ENCODE measurements around the gene FLNA. TPM values are rescaled to one million over a fixed set of nuclear protein-coding genes. Genes with fewer than 3 reads are reported as not detected.

The FLNA gene
- total and polyA plus RNA-seq, 10 of the 15 experiments (the other 5 are each of a cell fraction or from before 2014, with no cell fraction given) = 5.1 to 643 (median 171) TPM

DNA sequence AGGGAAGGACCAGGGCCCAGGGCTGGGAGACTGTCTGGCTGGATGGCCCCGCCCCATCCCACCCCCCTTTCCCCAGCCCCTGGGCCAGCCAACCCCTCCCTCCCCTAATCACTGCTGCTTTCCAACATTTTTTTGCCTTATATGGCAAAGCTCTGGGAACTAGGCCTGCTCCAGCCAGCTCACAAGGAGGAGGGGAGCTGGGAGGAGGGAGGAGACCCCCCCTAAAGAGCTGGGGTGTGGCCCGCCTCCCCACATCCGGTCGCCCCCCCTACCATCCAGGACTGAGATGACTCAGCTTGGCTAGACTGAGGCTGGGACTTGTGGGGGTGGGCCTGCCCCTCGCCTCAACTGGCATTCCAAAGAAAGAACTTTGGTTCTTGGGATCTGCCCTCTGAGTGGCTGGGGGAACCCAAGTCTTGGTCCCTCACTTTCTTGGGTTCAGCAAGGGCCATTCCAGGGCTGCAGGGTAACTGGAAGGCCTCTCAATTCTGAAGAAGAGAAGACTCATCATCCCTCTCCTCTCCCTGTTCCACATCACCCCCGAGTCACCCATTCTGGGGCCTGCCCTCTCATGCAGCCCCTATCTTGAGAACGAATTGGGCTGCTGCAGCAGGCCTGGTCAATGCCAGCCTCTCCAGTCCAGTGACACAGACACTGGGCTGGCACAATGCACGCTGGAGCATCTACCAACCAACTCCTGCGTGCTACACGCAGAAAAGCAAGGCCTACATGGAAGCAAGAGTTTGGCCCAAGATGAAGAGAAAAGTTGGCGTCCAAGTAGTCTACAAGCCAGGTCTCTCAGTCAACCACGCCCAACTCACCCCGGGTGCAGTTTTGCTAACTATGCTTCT lies 4.8 kb downstream of the FLNA start:
- BruUV-seq (replicated peaks) = TSS peak; percentile 58
- DNase-seq (ENCODE audit: low read depth, low spot score) = peak; percentile 25
- peak; percentile 11 for ATAC-seq
- peaks cover 0 to 24% of the 10 kb centered on the region in 2 experiments; a peak in 3 of 4 replicates for H3K36me3 ChIP-seq (ENCODE audit: control insufficient read depth in 2 of 2, insufficient read depth in 2 of 2, low read length in 1 of 2)
- no peak overlapping the region for H2AFZ ChIP-seq (ENCODE audit: control insufficient read depth, low read depth, low read length)
- ChIA-PET SMC1A (ENCODE audit: uncharacterized antibody, unreplicated experiment) (interaction anchor here (0.7 kb wide), 1 partner anchor 8 kb away, joined by 3 read pairs; no protein-coding TSS in a partner anchor), RAD21 (ENCODE audit: unreplicated experiment) (no interaction called here), POLR2A (interaction anchor here (0.6 to 1.0 kb wide), 3 partner anchors 8 to 121 kb away, joined by 3 to 7 read pairs (median 4); partner anchors contain the start of gene SLC10A3), CTCF (no interaction called here)
- peak overlapping the region; percentile 88 for H3K4me3 ChIP-seq
- H3K9ac ChIP-seq (ENCODE audit: control insufficient read depth, insufficient read depth, low read length) = peak overlapping the region; percentile 73
- no peak for FAIRE-seq
- no peaks in the 10 kb centered on the region for H3K27me3 ChIP-seq (replicated peaks in 1 of 2; ENCODE audit: control insufficient read depth in 2 of 2, insufficient read depth in 2 of 2, low read length in 1 of 2)
- intact Hi-C loops (cut with micrococcal nuclease; ENCODE audit: unreplicated experiment) = loop anchor here (1.0 to 10.0 kb wide), 3 partner anchors 10 to 442 kb away; partner anchors contain the start of genes ARHGAP4, ATP6AP1 and EMD
- H3K79me2 ChIP-seq (ENCODE audit: control insufficient read depth, insufficient read depth, low read length) = peaks cover 35% of the 10 kb centered on the region
- H3K4me1 ChIP-seq (ENCODE audit: control insufficient read depth, insufficient read depth, low read length) = peaks cover 11% of the 10 kb centered on the region
- H3K9me3 ChIP-seq (replicated peaks; ENCODE audit: control insufficient read depth, insufficient read depth, low read length) = no peaks in the 10 kb centered on the region; the same call in 2 of the 3 replicates
- H3K4me2 ChIP-seq (ENCODE audit: control insufficient read depth, insufficient read depth) = peak overlapping the region; percentile 62
- H4K20me1 ChIP-seq (ENCODE audit: control insufficient read depth, insufficient read depth) = no peaks in the 10 kb centered on the region
- in situ Hi-C loops (cut with MboI) = loop anchor here (5.0 kb wide), 1 partner anchor 437 kb away; no protein-coding TSS in a partner anchor
- WGBS (ENCODE audit: insufficient coverage, insufficient replicate concordance, low lambda C conversion rate, missing lambda C conversion rate) = 15% methylated on average over 13 of the region's 13 CpGs
- H3K27ac ChIP-seq (ENCODE audit: control insufficient read depth, insufficient read depth) = peak overlapping the region; percentile 80
- TF ChIP-seq JUNB (IDR thresholded peaks at IDR 0.05) (peak; percentile 62; the same call in 1 of the 2 replicates), CBX5 (IDR thresholded peaks at IDR 0.05; ENCODE audit: low read depth) (no peak), ZSCAN29 (IDR thresholded peaks at IDR 0.05) (no peak), EGR1 (IDR thresholded peaks at IDR 0.05; ENCODE audit: borderline replicate concordance in 1 of 2, low read depth in 2 of 2, low read length in 2 of 2) (peak in 1 of 2 experiments; percentile 49; a peak in 1 of 3 replicates), TARDBP (IDR thresholded peaks at IDR 0.05; ENCODE audit: borderline replicate concordance) (peak; percentile 49; the same call in 1 of the 2 replicates), PAX5 (IDR thresholded peaks at IDR 0.05; ENCODE audit: borderline replicate concordance, low read depth, low read length) (peak; percentile 54; the same call in 1 of the 2 replicates), NR2F1 (conservative IDR thresholded peaks at IDR 0.05) (no peak), NR2C2 (IDR thresholded peaks at IDR 0.05; ENCODE audit: borderline replicate concordance, control insufficient read depth, insufficient read length, low read depth) (no peak), ZNF622 (IDR thresholded peaks at IDR 0.05) (no peak), YBX1 (IDR thresholded peaks at IDR 0.05) (no peak), MEF2B (IDR thresholded peaks at IDR 0.05; ENCODE audit: partially characterized antibody, poor library complexity, severe bottlenecking) (no peak), NBN (IDR thresholded peaks at IDR 0.05) (no peak), MEF2A (IDR thresholded peaks at IDR 0.05; ENCODE audit: insufficient read depth, low read depth, low read length) (0 out of 2 replicates have a peak, but pooled peaks have one; percentile 15), JUND (IDR thresholded peaks at IDR 0.05; ENCODE audit: low read depth, low read length) (peak; percentile 64; the same call in 1 of the 2 replicates), DPF2 (IDR thresholded peaks at IDR 0.05) (peak; percentile 60; the same call in 1 of the 2 replicates)
- TF ChIP-seq, protein P1, sequence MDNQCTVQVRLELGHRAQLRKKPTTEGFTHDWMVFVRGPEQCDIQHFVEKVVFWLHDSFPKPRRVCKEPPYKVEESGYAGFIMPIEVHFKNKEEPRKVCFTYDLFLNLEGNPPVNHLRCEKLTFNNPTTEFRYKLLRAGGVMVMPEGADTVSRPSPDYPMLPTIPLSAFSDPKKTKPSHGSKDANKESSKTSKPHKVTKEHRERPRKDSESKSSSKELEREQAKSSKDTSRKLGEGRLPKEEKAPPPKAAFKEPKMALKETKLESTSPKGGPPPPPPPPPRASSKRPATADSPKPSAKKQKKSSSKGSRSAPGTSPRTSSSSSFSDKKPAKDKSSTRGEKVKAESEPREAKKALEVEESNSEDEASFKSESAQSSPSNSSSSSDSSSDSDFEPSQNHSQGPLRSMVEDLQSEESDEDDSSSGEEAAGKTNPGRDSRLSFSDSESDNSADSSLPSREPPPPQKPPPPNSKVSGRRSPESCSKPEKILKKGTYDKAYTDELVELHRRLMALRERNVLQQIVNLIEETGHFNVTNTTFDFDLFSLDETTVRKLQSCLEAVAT (IDR thresholded peaks at IDR 0.05) = peak; percentile 17; the same call in 1 of the 2 replicates
- TF ChIP-seq, protein P2, sequence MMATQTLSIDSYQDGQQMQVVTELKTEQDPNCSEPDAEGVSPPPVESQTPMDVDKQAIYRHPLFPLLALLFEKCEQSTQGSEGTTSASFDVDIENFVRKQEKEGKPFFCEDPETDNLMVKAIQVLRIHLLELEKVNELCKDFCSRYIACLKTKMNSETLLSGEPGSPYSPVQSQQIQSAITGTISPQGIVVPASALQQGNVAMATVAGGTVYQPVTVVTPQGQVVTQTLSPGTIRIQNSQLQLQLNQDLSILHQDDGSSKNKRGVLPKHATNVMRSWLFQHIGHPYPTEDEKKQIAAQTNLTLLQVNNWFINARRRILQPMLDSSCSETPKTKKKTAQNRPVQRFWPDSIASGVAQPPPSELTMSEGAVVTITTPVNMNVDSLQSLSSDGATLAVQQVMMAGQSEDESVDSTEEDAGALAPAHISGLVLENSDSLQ (IDR thresholded peaks at IDR 0.05) = no peak
- TF ChIP-seq, protein P3, sequence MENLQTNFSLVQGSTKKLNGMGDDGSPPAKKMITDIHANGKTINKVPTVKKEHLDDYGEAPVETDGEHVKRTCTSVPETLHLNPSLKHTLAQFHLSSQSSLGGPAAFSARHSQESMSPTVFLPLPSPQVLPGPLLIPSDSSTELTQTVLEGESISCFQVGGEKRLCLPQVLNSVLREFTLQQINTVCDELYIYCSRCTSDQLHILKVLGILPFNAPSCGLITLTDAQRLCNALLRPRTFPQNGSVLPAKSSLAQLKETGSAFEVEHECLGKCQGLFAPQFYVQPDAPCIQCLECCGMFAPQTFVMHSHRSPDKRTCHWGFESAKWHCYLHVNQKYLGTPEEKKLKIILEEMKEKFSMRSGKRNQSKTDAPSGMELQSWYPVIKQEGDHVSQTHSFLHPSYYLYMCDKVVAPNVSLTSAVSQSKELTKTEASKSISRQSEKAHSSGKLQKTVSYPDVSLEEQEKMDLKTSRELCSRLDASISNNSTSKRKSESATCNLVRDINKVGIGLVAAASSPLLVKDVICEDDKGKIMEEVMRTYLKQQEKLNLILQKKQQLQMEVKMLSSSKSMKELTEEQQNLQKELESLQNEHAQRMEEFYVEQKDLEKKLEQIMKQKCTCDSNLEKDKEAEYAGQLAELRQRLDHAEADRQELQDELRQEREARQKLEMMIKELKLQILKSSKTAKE (IDR thresholded peaks at IDR 0.05; ENCODE audit: low read depth, poor library complexity, severe bottlenecking) = peak; percentile 81

Data from GM12878 (cell line).